GM20000 (cell line): ENCODE measurements around the gene ENPP6.

Source experiments
- DNase-seq: peaks from one replicate; pipeline ENCODE4 v3.0.0; 2012; ENCODE audit warnings: low spot score
- TF ChIP-seq, protein P1 (sequence below): IDR thresholded peaks from 2 replicates; pipeline ENCODE4 v1.5.1; 2012; ENCODE audit warnings: mild to moderate bottlenecking, control low read depth; ENCODE audit errors: extremely low read depth, missing control alignments

The ENPP6 gene

GRCh38 chr4:184136525-184136924, 81.1 kb downstream of the ENPP6 start:
- no peak for DNase-seq
- TF ChIP-seq, protein P1, sequence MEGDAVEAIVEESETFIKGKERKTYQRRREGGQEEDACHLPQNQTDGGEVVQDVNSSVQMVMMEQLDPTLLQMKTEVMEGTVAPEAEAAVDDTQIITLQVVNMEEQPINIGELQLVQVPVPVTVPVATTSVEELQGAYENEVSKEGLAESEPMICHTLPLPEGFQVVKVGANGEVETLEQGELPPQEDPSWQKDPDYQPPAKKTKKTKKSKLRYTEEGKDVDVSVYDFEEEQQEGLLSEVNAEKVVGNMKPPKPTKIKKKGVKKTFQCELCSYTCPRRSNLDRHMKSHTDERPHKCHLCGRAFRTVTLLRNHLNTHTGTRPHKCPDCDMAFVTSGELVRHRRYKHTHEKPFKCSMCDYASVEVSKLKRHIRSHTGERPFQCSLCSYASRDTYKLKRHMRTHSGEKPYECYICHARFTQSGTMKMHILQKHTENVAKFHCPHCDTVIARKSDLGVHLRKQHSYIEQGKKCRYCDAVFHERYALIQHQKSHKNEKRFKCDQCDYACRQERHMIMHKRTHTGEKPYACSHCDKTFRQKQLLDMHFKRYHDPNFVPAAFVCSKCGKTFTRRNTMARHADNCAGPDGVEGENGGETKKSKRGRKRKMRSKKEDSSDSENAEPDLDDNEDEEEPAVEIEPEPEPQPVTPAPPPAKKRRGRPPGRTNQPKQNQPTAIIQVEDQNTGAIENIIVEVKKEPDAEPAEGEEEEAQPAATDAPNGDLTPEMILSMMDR: no peak

DNA sequence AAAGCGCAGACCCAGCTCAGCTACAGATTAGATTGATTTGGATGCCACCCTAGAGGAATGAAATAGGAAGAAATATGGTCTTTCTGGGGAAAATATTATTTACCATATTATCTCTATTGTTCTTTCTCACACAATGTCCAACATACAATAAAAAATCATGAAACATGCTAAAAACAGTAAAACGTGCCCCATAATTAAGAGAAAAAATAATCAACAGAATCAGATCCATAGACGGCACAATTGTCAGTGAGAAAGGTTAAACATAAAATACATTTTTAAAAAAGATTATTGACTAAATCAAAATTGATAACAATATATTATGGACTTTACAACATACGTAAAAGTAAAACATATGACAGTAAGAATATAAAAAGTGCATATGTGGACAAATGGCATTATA, 90.9 kb downstream of the ENPP6 start:
- no peak for DNase-seq
- TF ChIP-seq, protein P1: no peak

- no peak for DNase-seq
- TF ChIP-seq, protein P1: no peak
Observed at GRCh38 chr4:184122631-184123408, 94.9 kb downstream of the ENPP6 start.

GRCh38 chr4:184120549-184121127, 97.0 kb downstream of the ENPP6 start:
- TF ChIP-seq, protein P1: no peak
- no peak for DNase-seq

DNA sequence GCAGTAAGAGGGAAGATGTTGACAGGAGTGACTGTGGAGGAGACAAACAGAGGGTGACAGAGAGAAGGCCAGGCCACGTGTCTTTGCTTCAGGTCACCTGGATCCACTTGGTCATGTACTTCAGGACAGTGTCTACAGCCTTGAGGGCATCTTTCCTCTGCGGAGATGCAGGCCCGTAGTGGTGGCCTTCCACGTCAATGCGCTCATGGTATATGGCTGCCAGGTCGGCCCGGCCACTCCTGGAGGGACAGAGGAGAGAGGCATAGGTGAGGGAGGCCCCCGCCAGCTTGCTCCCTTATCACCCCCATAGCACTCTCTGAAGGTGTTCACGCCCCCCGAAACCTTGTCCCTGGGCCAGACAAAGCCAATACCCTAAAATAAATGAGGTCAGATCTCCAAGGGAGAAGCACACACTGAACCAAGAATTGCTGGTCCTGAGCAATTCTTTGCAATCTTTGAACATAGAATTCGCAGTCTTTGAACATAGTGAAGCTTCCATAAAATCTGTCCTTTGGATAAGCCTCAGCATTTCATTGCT, 99.9 kb downstream of the ENPP6 start:
- TF ChIP-seq, protein P1: no peak
- no peak for DNase-seq

GRCh38 chr4:184115399-184115798, 102.3 kb downstream of the ENPP6 start:
- TF ChIP-seq, protein P1: no peak
- no peak for DNase-seq

- TF ChIP-seq, protein P1: no peak
- no peak for DNase-seq
Observed at GRCh38 chr4:184114431-184114830, 103.2 kb downstream of the ENPP6 start.
